Measurements from ENCODE around the gene PLIN3. TPM values are rescaled to one million over a fixed set of nuclear protein-coding genes. Genes with fewer than 3 reads are reported as not detected.

Gene PLIN3
- total and polyA plus RNA-seq, 2 experiments from 2014 or later: 38.0 to 59.9 TPM

DNA sequence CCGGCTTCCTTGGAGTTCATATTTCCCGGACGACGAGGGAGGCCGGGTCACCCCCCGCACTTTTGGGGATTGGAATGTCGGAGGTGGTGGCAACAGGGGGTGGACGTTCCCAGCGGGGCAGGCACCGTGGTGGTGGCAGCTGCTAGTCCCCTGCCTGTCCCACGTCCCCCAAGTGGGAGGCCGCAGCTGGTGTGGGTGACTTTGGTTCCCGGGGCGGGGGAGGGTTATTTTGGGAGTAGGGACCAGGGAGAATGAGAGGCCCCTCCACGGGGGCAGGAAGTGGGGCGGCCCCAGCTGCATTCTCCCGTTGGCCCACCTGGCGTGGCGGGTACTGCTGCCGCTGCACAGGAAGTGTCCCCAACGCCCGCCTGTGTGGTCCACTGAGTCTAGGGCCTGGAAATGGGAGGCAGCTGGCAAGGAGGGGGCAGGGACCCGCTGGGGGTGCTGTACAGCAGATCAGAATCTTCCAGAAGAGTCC, 11.1 kb upstream of the PLIN3 start (continued):
- TF ChIP-seq, protein P1, sequence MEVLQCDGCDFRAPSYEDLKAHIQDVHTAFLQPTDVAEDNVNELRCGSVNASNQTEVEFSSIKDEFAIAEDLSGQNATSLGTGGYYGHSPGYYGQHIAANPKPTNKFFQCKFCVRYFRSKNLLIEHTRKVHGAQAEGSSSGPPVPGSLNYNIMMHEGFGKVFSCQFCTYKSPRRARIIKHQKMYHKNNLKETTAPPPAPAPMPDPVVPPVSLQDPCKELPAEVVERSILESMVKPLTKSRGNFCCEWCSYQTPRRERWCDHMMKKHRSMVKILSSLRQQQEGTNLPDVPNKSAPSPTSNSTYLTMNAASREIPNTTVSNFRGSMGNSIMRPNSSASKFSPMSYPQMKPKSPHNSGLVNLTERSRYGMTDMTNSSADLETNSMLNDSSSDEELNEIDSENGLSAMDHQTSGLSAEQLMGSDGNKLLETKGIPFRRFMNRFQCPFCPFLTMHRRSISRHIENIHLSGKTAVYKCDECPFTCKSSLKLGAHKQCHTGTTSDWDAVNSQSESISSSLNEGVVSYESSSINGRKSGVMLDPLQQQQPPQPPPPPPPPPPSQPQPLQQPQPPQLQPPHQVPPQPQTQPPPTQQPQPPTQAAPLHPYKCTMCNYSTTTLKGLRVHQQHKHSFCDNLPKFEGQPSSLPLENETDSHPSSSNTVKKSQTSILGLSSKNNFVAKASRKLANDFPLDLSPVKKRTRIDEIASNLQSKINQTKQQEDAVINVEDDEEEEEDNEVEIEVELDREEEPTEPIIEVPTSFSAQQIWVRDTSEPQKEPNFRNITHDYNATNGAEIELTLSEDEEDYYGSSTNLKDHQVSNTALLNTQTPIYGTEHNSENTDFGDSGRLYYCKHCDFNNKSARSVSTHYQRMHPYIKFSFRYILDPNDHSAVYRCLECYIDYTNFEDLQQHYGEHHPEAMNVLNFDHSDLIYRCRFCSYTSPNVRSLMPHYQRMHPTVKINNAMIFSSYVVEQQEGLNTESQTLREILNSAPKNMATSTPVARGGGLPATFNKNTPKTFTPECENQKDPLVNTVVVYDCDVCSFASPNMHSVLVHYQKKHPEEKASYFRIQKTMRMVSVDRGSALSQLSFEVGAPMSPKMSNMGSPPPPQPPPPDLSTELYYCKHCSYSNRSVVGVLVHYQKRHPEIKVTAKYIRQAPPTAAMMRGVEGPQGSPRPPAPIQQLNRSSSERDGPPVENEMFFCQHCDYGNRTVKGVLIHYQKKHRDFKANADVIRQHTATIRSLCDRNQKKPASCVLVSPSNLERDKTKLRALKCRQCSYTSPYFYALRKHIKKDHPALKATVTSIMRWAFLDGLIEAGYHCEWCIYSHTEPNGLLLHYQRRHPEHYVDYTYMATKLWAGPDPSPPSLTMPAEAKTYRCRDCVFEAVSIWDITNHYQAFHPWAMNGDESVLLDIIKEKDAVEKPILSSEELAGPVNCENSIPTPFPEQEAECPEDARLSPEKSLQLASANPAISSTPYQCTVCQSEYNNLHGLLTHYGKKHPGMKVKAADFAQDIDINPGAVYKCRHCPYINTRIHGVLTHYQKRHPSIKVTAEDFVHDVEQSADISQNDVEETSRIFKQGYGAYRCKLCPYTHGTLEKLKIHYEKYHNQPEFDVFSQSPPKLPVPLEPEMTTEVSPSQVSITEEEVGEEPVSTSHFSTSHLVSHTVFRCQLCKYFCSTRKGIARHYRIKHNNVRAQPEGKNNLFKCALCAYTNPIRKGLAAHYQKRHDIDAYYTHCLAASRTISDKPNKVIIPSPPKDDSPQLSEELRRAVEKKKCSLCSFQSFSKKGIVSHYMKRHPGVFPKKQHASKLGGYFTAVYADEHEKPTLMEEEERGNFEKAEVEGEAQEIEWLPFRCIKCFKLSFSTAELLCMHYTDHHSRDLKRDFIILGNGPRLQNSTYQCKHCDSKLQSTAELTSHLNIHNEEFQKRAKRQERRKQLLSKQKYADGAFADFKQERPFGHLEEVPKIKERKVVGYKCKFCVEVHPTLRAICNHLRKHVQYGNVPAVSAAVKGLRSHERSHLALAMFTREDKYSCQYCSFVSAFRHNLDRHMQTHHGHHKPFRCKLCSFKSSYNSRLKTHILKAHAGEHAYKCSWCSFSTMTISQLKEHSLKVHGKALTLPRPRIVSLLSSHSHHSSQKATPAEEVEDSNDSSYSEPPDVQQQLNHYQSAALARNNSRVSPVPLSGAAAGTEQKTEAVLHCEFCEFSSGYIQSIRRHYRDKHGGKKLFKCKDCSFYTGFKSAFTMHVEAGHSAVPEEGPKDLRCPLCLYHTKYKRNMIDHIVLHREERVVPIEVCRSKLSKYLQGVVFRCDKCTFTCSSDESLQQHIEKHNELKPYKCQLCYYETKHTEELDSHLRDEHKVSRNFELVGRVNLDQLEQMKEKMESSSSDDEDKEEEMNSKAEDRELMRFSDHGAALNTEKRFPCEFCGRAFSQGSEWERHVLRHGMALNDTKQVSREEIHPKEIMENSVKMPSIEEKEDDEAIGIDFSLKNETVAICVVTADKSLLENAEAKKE (CRISPR knock-in tag; IDR thresholded peaks at IDR 0.05): no peak
- no peak for TF ChIP-seq EZH2 (IDR thresholded peaks at IDR 0.05; ENCODE audit: low read depth, unreplicated experiment)
- TF ChIP-seq, protein P2, sequence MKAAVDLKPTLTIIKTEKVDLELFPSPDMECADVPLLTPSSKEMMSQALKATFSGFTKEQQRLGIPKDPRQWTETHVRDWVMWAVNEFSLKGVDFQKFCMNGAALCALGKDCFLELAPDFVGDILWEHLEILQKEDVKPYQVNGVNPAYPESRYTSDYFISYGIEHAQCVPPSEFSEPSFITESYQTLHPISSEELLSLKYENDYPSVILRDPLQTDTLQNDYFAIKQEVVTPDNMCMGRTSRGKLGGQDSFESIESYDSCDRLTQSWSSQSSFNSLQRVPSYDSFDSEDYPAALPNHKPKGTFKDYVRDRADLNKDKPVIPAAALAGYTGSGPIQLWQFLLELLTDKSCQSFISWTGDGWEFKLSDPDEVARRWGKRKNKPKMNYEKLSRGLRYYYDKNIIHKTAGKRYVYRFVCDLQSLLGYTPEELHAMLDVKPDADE (IDR thresholded peaks at IDR 0.05): no peak

DNA sequence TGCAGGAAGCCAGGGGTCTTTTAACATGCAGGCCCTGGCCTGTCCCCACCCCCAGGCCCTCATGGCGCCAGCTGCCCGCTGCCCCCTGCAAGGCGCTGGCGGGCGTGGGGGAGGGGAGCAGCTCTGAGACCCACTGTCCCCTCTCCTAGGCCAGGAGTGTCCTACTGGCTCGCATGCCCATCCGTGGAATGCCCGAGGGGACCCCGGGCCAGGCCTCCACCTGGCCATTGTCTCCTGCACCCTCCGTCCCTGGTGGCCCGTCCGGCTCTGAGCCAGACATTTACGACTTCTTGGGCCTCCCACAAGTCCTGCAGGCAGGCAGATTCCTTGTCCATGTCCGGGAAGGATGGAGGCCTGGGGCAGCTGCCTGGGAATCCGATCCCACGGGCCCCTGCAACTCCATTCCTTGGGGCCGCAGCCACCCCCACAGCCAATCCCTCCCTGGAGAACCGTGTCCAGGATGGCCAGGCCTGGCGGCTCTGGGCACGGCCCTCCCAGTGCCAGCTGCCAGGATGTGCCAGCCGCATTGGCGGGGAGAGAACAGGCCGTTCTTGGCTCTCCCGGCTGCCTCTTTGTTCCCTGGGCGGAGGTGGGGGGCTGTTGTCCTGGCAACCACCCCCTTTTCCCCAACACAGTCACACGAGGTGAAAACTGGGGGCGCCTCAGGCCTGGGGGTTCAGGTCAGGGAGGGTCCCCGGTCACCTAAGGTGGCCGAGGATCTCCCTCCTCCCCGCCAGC, 10.5 kb upstream of the PLIN3 start:
- Histone ChIP-seq H3F3A (replicated peaks; ENCODE audit: low read depth) (no peaks in the 10 kb centered on the region), H3K9me2 (ENCODE audit: insufficient read depth) (no peaks in the 10 kb centered on the region), H3K36me3 (ENCODE audit: insufficient read depth) (no peaks in the 10 kb centered on the region), H3K4me3 (no peak overlapping the region), H3K4me1 (ENCODE audit: insufficient read depth) (peaks cover 17% of the 10 kb centered on the region; the same call in 1 of the 2 replicates), H3K79me2 (replicated peaks; ENCODE audit: insufficient read depth) (no peaks in the 10 kb centered on the region), H2AFZ (peak overlapping the region; percentile 76; the same call in 1 of the 2 replicates), H3K27me3 (ENCODE audit: insufficient read depth) (no peaks in the 10 kb centered on the region), H4K20me1 (replicated peaks; ENCODE audit: insufficient read depth) (0 out of 2 replicates have a peak, but pooled peaks cover 2% of the 10 kb centered on the region), H3K4me2 (peak overlapping the region; percentile 45), H3K27ac (ENCODE audit: low read depth) (no peak overlapping the region)
- DNase-seq (ENCODE audit: low spot score): peak; percentile 27
- Mint-ChIP-seq H3K4me3 (no peak overlapping the region), H3K27me3 (ENCODE audit: insufficient read depth, low read depth, poor library complexity) (peaks cover 13% of the 10 kb centered on the region), H3K36me3 (ENCODE audit: low read depth) (no peaks in the 10 kb centered on the region), H3K27ac (no peak overlapping the region), H3K9me3 (no peaks in the 10 kb centered on the region), H3K4me1 (peaks cover 9% of the 10 kb centered on the region; the same call in 1 of the 3 replicates)
- ATAC-seq: peak; percentile 49
- TF ChIP-seq EZH2phosphoT487 (IDR thresholded peaks at IDR 0.05; ENCODE audit: unreplicated experiment) (no peak), ZNF114 (CRISPR knock-in tag; IDR thresholded peaks at IDR 0.05) (no peak), JUNB (IDR thresholded peaks at IDR 0.05; ENCODE audit: unreplicated experiment) (no peak), NANOG (IDR thresholded peaks at IDR 0.05; ENCODE audit: borderline replicate concordance) (no peak), ZNF331 (CRISPR knock-in tag; IDR thresholded peaks at IDR 0.05; ENCODE audit: low read depth) (no peak), CREB1 (CRISPR knock-in tag; IDR thresholded peaks at IDR 0.05; ENCODE audit: low read depth) (no peak), STAT1 (IDR thresholded peaks at IDR 0.05; ENCODE audit: unreplicated experiment) (no peak)

Measured in GM23338 (cell line).